A549 (cell line): ENCODE data around the gene NAA50. TPM values are rescaled to one million over a fixed set of nuclear protein-coding genes. Genes with fewer than 3 reads are reported as not detected.

Experiments used
- ATAC-seq, 2 experiments: fragments of 200-7000 bp in 1 of 2; fragments of >200 bp in 1 of 2; cut with Nextera tagmentation in 1 of 2; cut with Tn5 transposase in 1 of 2; 3 replicates each; pipeline versions ENCODE4 v1.8.0 to v1.9.1; 2018 to 2020; ENCODE audit warnings: mild to moderate bottlenecking in 1 of 2, moderate library complexity in 1 of 2
- CTCF ChIA-PET: fragments of 300-600 bp; sonication (Branson Sonifier 250); formaldehyde crosslinking; extraction: SDS; loops from one replicate; lab custom pipeline; 2021; ENCODE audit warnings: antibody characterized with exemption, inconsistent platforms; lab: Yijun Ruan, JAX
- POLR2A ChIA-PET: fragments of 350-600 bp; formaldehyde crosslinking; extraction: SDS; loops from one replicate; lab custom pipeline; 2021; ENCODE audit warnings: antibody characterized with exemption, inconsistent platforms; lab: Yijun Ruan, JAX
- DNase-seq, 2 experiments: peaks; one replicate each; pipeline versions ENCODE4 v3.0.0 to v3.0.0-alpha.2; 2011 to 2016; ENCODE audit warnings: low read depth in 1 of 2, low spot score in 1 of 2
- FAIRE-seq: peaks from 2 replicates; lab custom pipeline; 2011; peaks lifted over from hg19 to GRCh38; lab: Jason Lieb, UNC
- H3K27ac ChIP-seq, 2 experiments: fragments of >200 bp; sonication (Bioruptor Twin); formaldehyde crosslinking; 3 replicates each; pipeline ENCODE4 v1.5.1; 2016 to 2017
- H3K4me1 ChIP-seq: fragments of >200 bp; sonication (Bioruptor Twin); formaldehyde crosslinking; 3 replicates; pipeline ENCODE4 v1.6.1; 2016
- H3K4me2 ChIP-seq: fragments of >200 bp; sonication (Bioruptor Twin); formaldehyde crosslinking; 3 replicates; pipeline ENCODE4 v1.6.1; 2016
- H3K4me3 ChIP-seq: fragments of >200 bp; sonication (Bioruptor Twin); formaldehyde crosslinking; 3 replicates; pipeline ENCODE4 v1.5.1; 2016
- H3K9me3 ChIP-seq: fragments of >200 bp; sonication (Bioruptor Twin); formaldehyde crosslinking; 3 replicates; pipeline ENCODE4 v1.6.1; 2016
- ATOH8 ChIP-seq: fragments of 250-450 bp; sonication (Bioruptor Pico); IDR thresholded peaks from 2 replicates; pipeline ENCODE4 v1.5.0; 2020; ENCODE audit warnings: low read depth, mild to moderate bottlenecking, moderate library complexity
- CBX2 ChIP-seq: fragments of 200-600 bp; sonication (generic); IDR thresholded peaks from 2 replicates; pipeline ENCODE4 v1.6.1; 2016; ENCODE audit warnings: low read depth, mild to moderate bottlenecking, borderline replicate concordance
- CEBPB ChIP-seq, 2 experiments: fragments of >200 bp in 1 of 2; sonication (Bioruptor Twin) in 1 of 2; formaldehyde crosslinking in 1 of 2; IDR thresholded peaks; 2 replicates each; pipeline ENCODE4 v1.6.1; 2012 to 2016
- CHD2 ChIP-seq: fragments of 150-350 bp; IDR thresholded peaks from 2 replicates; pipeline ENCODE4 v1.6.1; 2014; ENCODE audit warnings: low read length; ENCODE audit not compliant: partially characterized antibody
- CTCF ChIP-seq: fragments of >200 bp; sonication (Bioruptor Twin); formaldehyde crosslinking; IDR thresholded peaks from 3 replicates; pipeline ENCODE4 v1.5.1; 2016
- EHF ChIP-seq: fragments of 250-450 bp; sonication (Bioruptor Pico); IDR thresholded peaks from 2 replicates; pipeline ENCODE4 v1.5.0; 2020; ENCODE audit warnings: mild to moderate bottlenecking
- FOSL2 ChIP-seq, 2 experiments: fragments of 450-650 bp in 1 of 2; fragments of >200 bp in 1 of 2; sonication (Bioruptor Twin) in 1 of 2; formaldehyde crosslinking; IDR thresholded peaks; 2 replicates each; pipeline versions ENCODE4 v1.5.0 to v1.6.1; 2016 to 2020; ENCODE audit warnings: mild to moderate bottlenecking in 1 of 2, moderate library complexity in 1 of 2
- FOXS1 ChIP-seq: fragments of 250-450 bp; sonication (Bioruptor Pico); IDR thresholded peaks from 2 replicates; pipeline ENCODE4 v1.5.0; 2020; ENCODE audit warnings: mild to moderate bottlenecking, moderate library complexity
- GATA3 ChIP-seq: IDR thresholded peaks from 2 replicates; pipeline ENCODE4 v1.6.1; 2012; ENCODE audit warnings: borderline replicate concordance
- HDAC2 ChIP-seq: fragments of 200-600 bp; sonication (generic); IDR thresholded peaks from 2 replicates; pipeline ENCODE4 v1.6.1; 2016
- HOXA7 ChIP-seq: fragments of 250-450 bp; sonication (Bioruptor Pico); IDR thresholded peaks from 2 replicates; pipeline ENCODE4 v1.5.0; 2020; ENCODE audit warnings: mild to moderate bottlenecking, moderate library complexity
- HOXB13 ChIP-seq: fragments of 250-450 bp; sonication (Bioruptor Pico); IDR thresholded peaks from 2 replicates; pipeline ENCODE4 v1.5.0; 2020; ENCODE audit warnings: low read depth, mild to moderate bottlenecking, moderate library complexity
- JUN ChIP-seq, 2 experiments: fragments of >200 bp; sonication (Bioruptor Twin); formaldehyde crosslinking; IDR thresholded peaks; 2 replicates in 1 of 2; 3 replicates in 1 of 2; pipeline ENCODE4 v1.6.1; 2016 to 2017
- JUNB ChIP-seq: fragments of >200 bp; sonication (Bioruptor Twin); formaldehyde crosslinking; IDR thresholded peaks from 2 replicates; pipeline ENCODE4 v1.6.1; 2016
- KDM1A ChIP-seq: fragments of 200-600 bp; sonication (generic); IDR thresholded peaks from 2 replicates; pipeline ENCODE4 v1.6.1; 2016; ENCODE audit warnings: low read depth, mild to moderate bottlenecking
- KDM5A ChIP-seq: fragments of 200-600 bp; sonication (generic); IDR thresholded peaks from 2 replicates; pipeline ENCODE4 v1.6.1; 2016; ENCODE audit warnings: antibody characterized with exemption, mild to moderate bottlenecking
- MAFK ChIP-seq: fragments of 450-650 bp; IDR thresholded peaks from 2 replicates; pipeline ENCODE4 v1.6.1; 2014; ENCODE audit not compliant: partially characterized antibody
- MAZ ChIP-seq: fragments of 150-350 bp; IDR thresholded peaks from 2 replicates; pipeline ENCODE4 v1.6.1; 2014; ENCODE audit warnings: antibody characterized with exemption, low read depth, low read length, borderline replicate concordance
- NR3C1 ChIP-seq: fragments of >200 bp; sonication (Bioruptor Twin); formaldehyde crosslinking; IDR thresholded peaks from 3 replicates; pipeline ENCODE4 v1.6.1; 2017
- PBX3 ChIP-seq: IDR thresholded peaks from 2 replicates; pipeline ENCODE4 v1.6.1; 2012
- PHF8 ChIP-seq: fragments of 200-600 bp; sonication (generic); IDR thresholded peaks from 2 replicates; pipeline ENCODE4 v1.6.1; 2016; ENCODE audit warnings: low read depth, mild to moderate bottlenecking, antibody characterized with exemption, moderate library complexity, borderline replicate concordance
- POLR2A ChIP-seq: IDR thresholded peaks from 2 replicates; pipeline ENCODE4 v1.6.1; 2012; ENCODE audit warnings: mild to moderate bottlenecking, low read length
- POLR2AphosphoS2 ChIP-seq: conservative IDR thresholded peaks from 2 replicates; pipeline ENCODE4 v1.6.1; 2012; ENCODE audit warnings: low read length, improper control_type of control experiment, inconsistent platforms
- RAD21 ChIP-seq, 2 experiments: fragments of >200 bp in 1 of 2; sonication (Bioruptor Twin) in 1 of 2; formaldehyde crosslinking in 1 of 2; IDR thresholded peaks in 1 of 2; conservative IDR thresholded peaks in 1 of 2; 2 replicates in 1 of 2; 3 replicates in 1 of 2; pipeline ENCODE4 v1.6.1; 2012 to 2018; ENCODE audit warnings: inconsistent platforms in 1 of 2
- REST ChIP-seq: fragments of 200-600 bp; sonication (generic); IDR thresholded peaks from 2 replicates; pipeline ENCODE4 v1.6.1; 2016; ENCODE audit warnings: antibody characterized with exemption, mild to moderate bottlenecking, moderate library complexity
- RFX5 ChIP-seq: fragments of 450-650 bp; IDR thresholded peaks from 2 replicates; pipeline ENCODE4 v1.7.1; 2014; ENCODE audit warnings: antibody characterized with exemption, mild to moderate bottlenecking, moderate library complexity
- TFCP2L1 ChIP-seq: fragments of 250-450 bp; sonication (Bioruptor Pico); IDR thresholded peaks from 2 replicates; pipeline ENCODE4 v1.5.0; 2021; ENCODE audit warnings: mild to moderate bottlenecking
- TP53 ChIP-seq: fragments of 250-450 bp; sonication (Bioruptor Pico); IDR thresholded peaks from 2 replicates; pipeline ENCODE4 v1.5.0; 2021; ENCODE audit warnings: mild to moderate bottlenecking, moderate library complexity
- USF2 ChIP-seq: fragments of 450-650 bp; IDR thresholded peaks from 2 replicates; pipeline ENCODE4 v1.6.1; 2014; ENCODE audit warnings: antibody characterized with exemption
- ZFP36 ChIP-seq: fragments of 450-650 bp; IDR thresholded peaks from 2 replicates; pipeline ENCODE4 v1.6.1; 2014; ENCODE audit warnings: borderline replicate concordance; ENCODE audit not compliant: partially characterized antibody
- ZNF302 ChIP-seq: fragments of 250-450 bp; sonication (Bioruptor Pico); IDR thresholded peaks from 2 replicates; pipeline ENCODE4 v1.9.0; 2021; ENCODE audit warnings: inconsistent platforms, mild to moderate bottlenecking, moderate library complexity
- ZSCAN20 ChIP-seq: fragments of 250-450 bp; sonication (Bioruptor Pico); IDR thresholded peaks from 2 replicates; pipeline ENCODE4 v1.8.0; 2022; ENCODE audit warnings: mild to moderate bottlenecking, moderate library complexity
- WGBS: methylation state at CpG from one replicate; pipeline ENCODE4 v1.1.6; 2017; ENCODE audit errors: missing lambda C conversion rate; 5-methylcytosine and 5-hydroxymethylcytosine counted together
- polyA plus RNA-seq, 4 experiments: library from polyadenylated mRNA; depleted of rRNA in 3 of 4; stranded (reverse); fragments of >200 nt; fragmentation: RNase III in 1 of 4; extraction: RNeasy Plus Mini Kit Qiagen cat#74134 plus additional on column Dnase treatment in 1 of 4; gene quantifications; 2 replicates in 3 of 4; 3 replicates in 1 of 4; pipeline ENCODE4 v1.2.3, GENCODE V29; 2011 to 2017

Gene NAA50
- polyA plus RNA-seq, 2 of the 4 experiments (the other 2 are of a cell fraction): 141 to 180 TPM

- FAIRE-seq (no peak), DNase-seq (peak; percentile 88 to 95), ATAC-seq (peak; percentile 80 to 88)
- H3K4me3 ChIP-seq: peak overlapping the region; percentile 70
- peaks cover 40% of the 10 kb centered on the region for H3K4me1 ChIP-seq
- ChIA-PET CTCF (interaction anchor here (0.5 to 3.0 kb wide), 33 partner anchors 10 to 805 kb away, joined by 3 to 38 read pairs (median 3); partner anchors contain the start of gene SPICE1), POLR2A (interaction anchor here (1.2 to 4.4 kb wide), 4 partner anchors 9 to 1104 kb away, joined by 3 to 23 read pairs (median 7); partner anchors contain the start of genes SPICE1 and USF3)
- H3K9me3 ChIP-seq: no peaks in the 10 kb centered on the region
- 1% methylated on average over 35 of the region's 35 CpGs for WGBS
- H3K4me2 ChIP-seq: peak overlapping the region; percentile 86
- peak overlapping the region; percentile 96 to 99 for H3K27ac ChIP-seq
- no peak for TF ChIP-seq MAZ
- TF ChIP-seq MAFK: no peak
- TF ChIP-seq ZFP36: no peak
- peak; percentile 61 to 70 for TF ChIP-seq RAD21 (conservative IDR thresholded peaks at IDR 0.05 in 1 of 2, IDR thresholded peaks at IDR 0.05 in 1 of 2)
- TF ChIP-seq NR3C1: no peak
- no peak for TF ChIP-seq ZSCAN20 (CRISPR knock-in tag)
- TF ChIP-seq TFCP2L1: peak; percentile 39; the same call in 1 of the 2 replicates
- TF ChIP-seq HOXB13 (CRISPR knock-in tag): no peak
- TF ChIP-seq KDM1A: no peak
- peak; percentile 70 for TF ChIP-seq CTCF
- TF ChIP-seq CEBPB (IDR thresholded peaks at IDR 0.05): no peak
- no peak for TF ChIP-seq USF2
- peak; percentile 76 for TF ChIP-seq KDM5A
- TF ChIP-seq GATA3: no peak
- TF ChIP-seq JUNB: no peak
- TF ChIP-seq PBX3: no peak
- no peak for TF ChIP-seq POLR2AphosphoS2
- no peak for TF ChIP-seq EHF (CRISPR knock-in tag)
- no peak for TF ChIP-seq ATOH8 (CRISPR knock-in tag)
- no peak for TF ChIP-seq FOSL2 (IDR thresholded peaks at IDR 0.05)
- peak; percentile 31; the same call in 1 of the 2 replicates for TF ChIP-seq FOSL2 (CRISPR knock-in tag; IDR thresholded peaks at IDR 0.05)
- TF ChIP-seq CHD2: peak; percentile 43
- TF ChIP-seq PHF8: no peak
- TF ChIP-seq TP53: no peak
- TF ChIP-seq FOXS1 (CRISPR knock-in tag): no peak
- no peak for TF ChIP-seq HDAC2
- no peak for TF ChIP-seq RFX5
- no peak for TF ChIP-seq ZNF302 (CRISPR knock-in tag)
- no peak for TF ChIP-seq POLR2A
- no peak for TF ChIP-seq CBX2
- no peak for TF ChIP-seq JUN (IDR thresholded peaks at IDR 0.05)
- no peak for TF ChIP-seq HOXA7 (CRISPR knock-in tag)
- no peak for TF ChIP-seq REST
Observed at GRCh38 chr3:113744941-113745755, 901 bp downstream of the NAA50 start.
